NT2/D1 (cell line): Measurements from ENCODE around the gene NACC2.
A peak's percentile ranks its signal among the peaks of the same experiment; 100 is the strongest.

Experiments
- DNase-seq: peaks from one replicate; pipeline ENCODE4 v3.0.0-alpha.2; 2011; ENCODE audit warnings: low read depth, low spot score
- H3K27me3 ChIP-seq: 2 replicates; pipeline ENCODE4 v1.6.0; 2011; ENCODE audit warnings: mild to moderate bottlenecking; ENCODE audit not compliant: insufficient read length, insufficient read depth
- H3K36me3 ChIP-seq: 2 replicates; pipeline ENCODE4 v1.6.1; 2011; ENCODE audit warnings: mild to moderate bottlenecking, low read length, mixed read lengths; ENCODE audit not compliant: insufficient read depth, insufficient read length
- H3K4me1 ChIP-seq: 2 replicates; pipeline ENCODE4 v1.5.1; 2011; ENCODE audit not compliant: insufficient read depth, insufficient read length
- H3K4me3 ChIP-seq: 2 replicates; pipeline ENCODE4 v1.5.1; 2011; ENCODE audit warnings: low read depth; ENCODE audit not compliant: insufficient read length
- H3K9ac ChIP-seq: 2 replicates; pipeline ENCODE4 v1.6.0; 2011; ENCODE audit warnings: low read depth; ENCODE audit not compliant: insufficient read length
- H3K9me3 ChIP-seq: 2 replicates; pipeline ENCODE4 v1.5.1; 2011; ENCODE audit warnings: mild to moderate bottlenecking, low read length; ENCODE audit not compliant: insufficient read depth
- SUZ12 ChIP-seq: IDR thresholded peaks from 2 replicates; pipeline ENCODE4 v1.6.1; 2011; ENCODE audit not compliant: insufficient read length, insufficient read depth; ENCODE audit errors: extremely low read depth
- YY1 ChIP-seq: IDR thresholded peaks from 2 replicates; pipeline ENCODE4 v1.6.1; 2011; ENCODE audit not compliant: insufficient read length, insufficient read depth
- ZNF274 ChIP-seq: IDR thresholded peaks from 2 replicates; pipeline ENCODE4 v1.6.1; 2011; ENCODE audit warnings: mild to moderate bottlenecking, low read depth, low read length

NACC2 gene

DNA sequence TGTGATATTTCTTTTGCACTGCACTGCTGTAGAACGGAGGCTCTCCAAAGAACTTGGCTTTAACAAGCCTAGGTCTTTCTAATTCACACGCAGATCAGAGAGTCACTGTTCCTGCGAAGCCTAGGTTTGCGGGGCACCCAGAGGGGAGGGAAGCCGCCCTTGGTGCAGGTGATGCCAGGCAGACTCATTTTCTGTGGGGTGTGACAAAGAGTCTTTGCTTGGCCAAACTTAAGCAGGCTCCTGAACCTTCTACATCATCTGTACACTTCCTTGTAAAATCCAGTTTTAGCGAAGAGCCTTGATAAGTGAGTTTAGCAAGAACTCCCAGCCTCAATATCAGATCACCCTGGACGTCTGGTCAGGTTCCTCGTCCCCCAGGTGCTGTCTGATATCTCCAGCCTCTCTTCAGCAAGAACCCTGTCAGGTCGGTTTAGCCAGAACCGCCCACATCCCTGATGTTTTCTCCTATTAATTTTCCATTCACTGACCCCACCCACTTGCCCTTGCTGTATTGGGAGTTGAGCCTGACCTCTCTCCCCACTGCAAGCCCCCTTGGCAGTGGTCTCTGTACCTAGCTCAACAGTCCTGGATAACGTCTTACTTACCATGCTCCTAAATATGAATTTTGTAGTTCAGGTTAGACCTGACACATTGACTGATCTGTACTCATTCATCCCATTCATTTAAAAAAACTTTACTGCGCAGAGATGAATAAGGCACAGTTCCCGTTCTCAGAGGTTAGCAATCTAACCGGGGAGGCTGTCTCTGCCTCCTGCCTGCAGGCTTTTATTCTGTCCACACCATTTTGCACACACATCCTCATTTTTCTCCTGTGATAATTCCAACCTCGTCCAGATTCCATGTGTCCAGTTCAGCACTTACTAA is 133.0 kb downstream of the NACC2 start:
- Histone ChIP-seq H3K4me3 (peak overlapping the region; percentile 17), H3K9ac (peak overlapping the region; percentile 50)
- no peak for DNase-seq

DNA sequence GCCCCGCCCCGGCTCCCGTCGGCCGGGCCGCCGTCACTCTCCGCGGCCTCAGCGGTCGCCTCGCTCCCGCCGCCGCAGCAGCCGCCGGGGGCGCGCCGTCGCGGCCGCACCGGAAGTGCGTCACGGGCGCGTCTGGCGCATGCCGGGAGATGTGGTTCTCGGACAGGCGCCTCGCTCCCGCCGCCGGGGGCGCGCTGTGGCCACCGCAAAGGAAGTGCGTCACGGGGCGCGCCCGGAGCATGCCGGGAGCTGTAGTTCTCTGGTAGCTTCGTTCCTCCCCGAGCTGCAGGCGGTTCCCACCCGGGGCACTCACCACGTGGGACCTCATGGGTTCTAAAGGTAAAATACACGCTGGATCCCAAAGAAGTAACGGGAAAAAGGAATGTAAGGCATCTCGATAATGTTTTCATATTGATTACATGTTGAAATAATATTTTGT is 133.8 kb downstream of the NACC2 start, which contains the start of gene UBAC1:
TSS of gene UBAC1 (minus strand) at position 97 of the 439 bp plus-strand sequence. CDS start 211 bp downstream, outside the sequence.
- peak; percentile 92 for DNase-seq
- H3K9ac ChIP-seq, result peak within 1 kb of the TSS; percentile 94
- peaks cover 12% of the 10 kb centered on the region for H3K4me1 ChIP-seq
- H3K4me3 ChIP-seq, result peak within 1 kb of the TSS; percentile 77
- H3K36me3 ChIP-seq, result peaks cover 20% of the 10 kb centered on the region
- TF ChIP-seq SUZ12 (no peak), YY1 (no peak)
- no peaks in the 10 kb centered on the region for H3K27me3 ChIP-seq
- H3K9me3 ChIP-seq, result no peaks in the 10 kb centered on the region

More for the DNA sequence above, 133.0 kb downstream of the NACC2 start:
- no peaks in the 10 kb centered on the region for H3K9me3 ChIP-seq
- H3K27me3 ChIP-seq, result no peaks in the 10 kb centered on the region
- TF ChIP-seq ZNF274 (no peak), SUZ12 (no peak), YY1 (no peak)
- peaks cover 13% of the 10 kb centered on the region for H3K4me1 ChIP-seq
- peaks cover 13% of the 10 kb centered on the region for H3K36me3 ChIP-seq

DNA sequence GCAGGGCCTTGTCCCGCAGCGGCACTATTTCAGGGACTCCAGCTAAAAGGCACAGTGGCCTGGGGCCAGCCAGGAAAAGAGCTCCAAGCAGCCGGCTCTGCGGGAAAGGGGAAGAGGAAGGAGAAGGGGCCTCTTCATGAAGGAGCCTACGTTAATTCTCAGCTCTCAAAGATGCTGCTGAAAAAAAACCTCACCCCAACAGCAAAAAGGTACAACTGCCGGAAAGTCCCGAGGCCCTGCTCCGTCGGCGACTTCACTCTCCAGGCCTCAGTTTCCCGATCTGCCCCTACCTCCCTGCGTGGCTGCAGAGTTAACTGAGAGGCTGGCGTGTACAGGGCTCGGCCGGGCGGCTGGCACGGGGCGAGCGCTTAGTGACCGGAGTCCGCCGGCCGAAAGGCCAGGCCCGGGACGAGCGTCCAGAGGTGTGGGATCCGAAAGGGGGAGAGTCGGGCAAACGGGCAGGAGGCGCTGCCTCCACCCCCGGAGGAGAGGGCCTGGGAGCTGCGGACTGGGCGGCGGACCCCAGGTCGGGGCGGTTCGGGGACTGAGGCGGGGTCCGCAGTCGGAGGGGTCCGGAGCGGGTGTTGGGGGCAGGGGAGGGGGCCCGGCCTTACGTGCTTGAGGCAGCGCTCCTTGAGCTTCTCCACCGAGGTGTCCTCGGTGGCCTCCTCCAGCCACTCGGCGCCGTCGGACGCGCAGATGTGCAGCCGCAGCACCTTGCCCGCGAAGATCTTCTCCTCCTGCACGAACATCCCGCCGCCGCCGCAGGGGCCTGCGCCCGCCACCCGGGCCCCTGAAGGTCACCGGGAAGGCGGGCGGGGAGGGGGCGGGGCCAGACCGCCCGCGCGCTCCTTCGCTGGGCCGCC is 134.4 kb downstream of the NACC2 start:
- Histone ChIP-seq H3K4me1 (peaks cover 12% of the 10 kb centered on the region), H3K9ac (peak overlapping the region; percentile 94), H3K4me3 (peak overlapping the region; percentile 77), H3K9me3 (no peaks in the 10 kb centered on the region), H3K36me3 (peaks cover 27% of the 10 kb centered on the region), H3K27me3 (no peaks in the 10 kb centered on the region)
- no peak for DNase-seq
- TF ChIP-seq SUZ12 (no peak), YY1 (no peak), ZNF274 (no peak)

DNA sequence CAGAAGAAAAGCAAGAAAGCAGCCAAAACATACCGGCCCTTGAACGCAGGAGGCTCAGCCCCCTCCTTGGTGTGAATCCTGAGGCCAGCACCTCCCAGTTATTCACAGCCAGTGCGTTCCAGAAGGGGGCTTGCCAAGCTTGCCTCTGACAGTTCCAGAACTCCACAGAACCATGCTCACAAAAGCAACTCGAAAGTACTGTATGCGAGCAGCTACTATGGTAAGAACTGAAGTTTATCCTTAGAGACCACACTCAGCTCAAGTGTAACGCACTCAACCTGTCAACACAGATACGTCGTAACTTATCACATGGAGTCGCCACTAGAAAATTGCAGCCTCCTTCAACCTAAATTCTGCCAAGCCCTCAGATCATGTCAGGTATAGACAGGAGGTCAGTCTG is 135.3 kb downstream of the NACC2 start:
- H3K27me3 ChIP-seq, result no peaks in the 10 kb centered on the region

DNA sequence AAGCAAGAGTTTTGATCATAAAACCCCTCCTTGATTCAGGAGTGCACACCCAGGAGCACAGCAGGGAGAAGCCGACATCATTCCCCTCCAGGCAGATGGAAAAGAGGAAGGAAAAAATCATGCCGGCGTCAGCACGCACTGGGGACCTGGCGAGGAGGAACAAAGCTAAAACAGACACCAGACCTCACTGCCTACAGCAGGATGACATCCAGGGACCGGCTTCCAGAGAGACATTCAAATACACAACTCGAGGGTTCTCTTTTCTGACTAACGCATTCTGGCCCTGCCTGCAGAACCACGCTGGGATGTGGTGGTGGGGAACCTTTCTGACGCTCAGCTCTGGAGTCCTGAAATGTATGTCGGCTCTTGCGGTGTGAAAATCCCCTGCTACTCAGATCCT is 136.6 kb downstream of the NACC2 start:
- H3K4me1 ChIP-seq, result peaks cover 5% of the 10 kb centered on the region
- no peak overlapping the region for H3K9ac ChIP-seq
- DNase-seq, result no peak
- no peaks in the 10 kb centered on the region for H3K9me3 ChIP-seq
- no peaks in the 10 kb centered on the region for H3K27me3 ChIP-seq
- no peak for TF ChIP-seq SUZ12
- TF ChIP-seq ZNF274, result no peak
- no peak for TF ChIP-seq YY1
- no peak overlapping the region for H3K4me3 ChIP-seq
- peaks cover 45% of the 10 kb centered on the region for H3K36me3 ChIP-seq

More for the DNA sequence above, 135.3 kb downstream of the NACC2 start:
- no peak for DNase-seq
- Histone ChIP-seq H3K4me1 (peaks cover 5% of the 10 kb centered on the region), H3K9ac (peak overlapping the region; percentile 44), H3K9me3 (no peaks in the 10 kb centered on the region), H3K4me3 (peak overlapping the region; percentile 77), H3K36me3 (peaks cover 34% of the 10 kb centered on the region)
- no peak for TF ChIP-seq YY1
- no peak for TF ChIP-seq ZNF274
- no peak for TF ChIP-seq SUZ12

DNA sequence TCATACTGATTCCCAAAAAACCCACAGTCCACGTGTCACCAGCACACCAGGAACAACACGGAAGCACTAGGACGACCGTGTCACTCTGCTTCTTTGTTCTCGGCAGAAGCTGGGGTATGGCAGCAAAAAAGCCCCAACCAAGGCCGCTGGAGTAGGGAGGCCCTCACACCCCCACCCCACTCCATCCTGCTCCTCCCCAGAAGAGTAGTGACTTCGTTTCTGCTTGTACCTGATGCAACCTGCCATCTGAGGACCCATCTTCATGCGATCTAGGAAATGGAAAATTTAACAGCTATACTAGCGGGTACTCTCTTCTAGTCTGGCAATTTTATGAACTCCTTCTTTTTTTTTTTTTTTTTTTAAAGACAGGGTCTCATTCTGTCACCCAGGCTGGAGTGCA is 137.7 kb downstream of the NACC2 start:
- H3K27me3 ChIP-seq, result no peaks in the 10 kb centered on the region
- no peak overlapping the region for H3K4me3 ChIP-seq
- DNase-seq, result no peak
- TF ChIP-seq YY1, result no peak
- TF ChIP-seq SUZ12, result no peak
- no peak for TF ChIP-seq ZNF274
- no peaks in the 10 kb centered on the region for H3K9me3 ChIP-seq
- H3K9ac ChIP-seq, result no peak overlapping the region
- H3K36me3 ChIP-seq, result peaks cover 54% of the 10 kb centered on the region
- peaks cover 8% of the 10 kb centered on the region for H3K4me1 ChIP-seq

DNA sequence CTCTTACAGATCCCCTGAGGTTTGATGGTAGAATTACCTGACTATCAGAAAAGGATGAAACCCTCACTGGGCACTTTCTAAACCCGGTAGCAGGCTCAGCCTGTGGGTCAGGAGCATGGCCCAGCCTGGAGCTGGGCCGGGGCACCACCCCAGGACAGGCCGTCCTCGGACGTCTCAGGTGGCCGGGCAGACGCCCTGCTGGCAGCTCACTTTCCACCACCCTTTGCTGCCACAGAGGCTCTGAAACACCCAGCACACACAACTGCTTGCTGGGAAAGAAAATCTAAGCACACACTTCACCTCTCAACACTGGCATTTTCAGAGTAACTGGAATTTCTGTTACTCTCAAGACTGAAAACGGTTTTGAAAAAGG is 138.3 kb downstream of the NACC2 start:
- H3K4me1 ChIP-seq, result peaks cover 12% of the 10 kb centered on the region
- H3K9me3 ChIP-seq, result no peaks in the 10 kb centered on the region
- no peak overlapping the region for H3K4me3 ChIP-seq
- no peak for DNase-seq
- peaks cover 59% of the 10 kb centered on the region for H3K36me3 ChIP-seq
- TF ChIP-seq ZNF274 (no peak), SUZ12 (no peak), YY1 (no peak)
- no peak overlapping the region for H3K9ac ChIP-seq
- H3K27me3 ChIP-seq, result no peaks in the 10 kb centered on the region
